GM18498 (cell line): Measurements from ENCODE around the gene RPUSD1.
"Not testable (repeated sequence)": the region's sequence is repeated elsewhere in the genome, so short reads cannot be mapped to it uniquely, and the experiment has no call there.

Experiments used
- ATAC-seq: cut with Tn5 transposase; IDR thresholded peaks from one replicate; pipeline ENCODE4 v1.9.1; 2021; ENCODE audit warnings: mild to moderate bottlenecking, moderate library complexity; ENCODE audit not compliant: unreplicated experiment

The RPUSD1 gene

DNA sequence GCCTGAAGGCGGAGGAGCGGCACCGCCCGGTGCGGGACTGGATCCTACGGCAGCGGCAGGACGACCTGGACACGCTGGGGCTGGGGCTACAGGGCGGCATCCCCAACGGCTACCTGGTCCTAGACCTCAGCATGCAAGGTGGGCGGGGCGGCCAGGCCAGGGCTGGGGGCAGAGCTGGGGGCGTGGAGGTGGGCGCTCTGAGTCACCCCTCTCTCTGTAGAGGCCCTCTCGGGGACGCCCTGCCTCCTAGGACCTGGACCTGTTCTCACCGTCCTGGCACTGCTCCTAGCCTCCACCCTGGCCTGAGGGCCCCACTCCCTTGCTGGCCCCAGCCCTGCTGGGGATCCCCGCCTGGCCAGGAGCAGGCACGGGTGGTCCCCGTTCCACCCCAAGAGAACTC is 19.8 kb downstream of the RPUSD1 start:
- no peak for ATAC-seq

DNA sequence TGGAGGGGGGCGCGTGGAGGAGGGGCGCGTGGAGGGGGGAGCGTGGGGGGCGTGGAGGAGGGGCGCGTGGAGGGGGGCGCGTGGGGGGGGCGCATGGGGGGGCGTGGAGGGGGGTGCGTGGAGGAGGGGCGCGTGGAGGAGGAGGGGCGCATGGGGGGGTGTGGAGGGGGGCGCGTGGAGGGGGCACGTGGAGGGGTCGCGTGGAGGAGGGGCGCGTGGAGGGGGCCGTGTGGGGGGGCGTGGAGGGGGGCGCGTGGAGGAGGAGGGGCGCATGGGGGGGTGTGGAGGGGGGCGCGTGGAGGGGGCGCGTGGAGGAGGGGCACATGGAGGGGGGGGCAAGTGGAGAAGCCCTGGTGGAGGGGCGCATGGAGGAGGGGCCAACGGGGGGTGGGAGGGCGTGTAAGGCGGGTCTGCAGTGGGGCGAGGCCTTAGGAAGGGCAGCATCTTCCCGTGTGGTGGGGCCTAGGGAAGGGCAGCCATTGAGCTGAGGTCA is 20.4 kb downstream of the RPUSD1 start:
- ATAC-seq: no peak

DNA sequence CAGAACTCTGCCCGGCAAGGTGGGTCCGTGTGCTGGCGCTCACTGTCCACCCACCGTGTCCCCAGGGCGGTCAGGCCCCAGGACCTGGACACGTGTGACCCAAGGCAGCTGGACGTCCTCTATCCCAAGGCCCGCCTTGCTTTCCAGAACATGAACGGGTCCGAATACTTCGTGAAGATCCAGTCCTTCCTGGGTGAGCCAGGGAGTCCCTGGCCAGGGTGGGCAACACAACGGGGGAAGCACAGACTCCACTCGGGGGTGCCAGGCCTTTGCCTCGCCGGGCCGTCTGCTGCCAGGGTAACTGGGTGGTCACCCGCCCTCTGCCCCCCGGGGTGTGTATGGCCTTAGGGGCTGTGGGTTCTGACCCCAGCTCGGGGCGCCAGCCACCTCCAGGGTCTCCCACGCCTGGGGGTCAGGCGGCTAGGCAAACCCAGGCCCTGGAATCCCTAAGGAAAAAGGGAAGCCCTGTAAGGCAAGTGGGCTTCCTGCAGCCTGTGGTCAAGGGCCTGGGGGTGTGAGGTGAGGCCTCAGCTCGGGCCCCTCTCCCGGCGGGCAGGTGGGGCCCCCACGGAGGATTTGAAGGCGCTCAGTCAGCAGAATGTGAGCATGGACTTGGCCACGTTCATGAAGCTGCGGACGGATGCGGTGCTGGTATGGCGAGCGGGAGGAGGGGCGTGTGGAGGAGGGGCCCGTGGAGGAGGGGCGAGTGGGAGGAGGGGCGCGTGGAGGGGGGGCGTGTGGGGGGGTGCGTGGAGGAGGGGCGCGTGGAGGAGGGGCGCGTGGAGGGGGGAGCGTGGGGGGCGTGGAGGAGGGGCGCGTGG is 21.2 kb downstream of the RPUSD1 start:
- no peak for ATAC-seq

DNA sequence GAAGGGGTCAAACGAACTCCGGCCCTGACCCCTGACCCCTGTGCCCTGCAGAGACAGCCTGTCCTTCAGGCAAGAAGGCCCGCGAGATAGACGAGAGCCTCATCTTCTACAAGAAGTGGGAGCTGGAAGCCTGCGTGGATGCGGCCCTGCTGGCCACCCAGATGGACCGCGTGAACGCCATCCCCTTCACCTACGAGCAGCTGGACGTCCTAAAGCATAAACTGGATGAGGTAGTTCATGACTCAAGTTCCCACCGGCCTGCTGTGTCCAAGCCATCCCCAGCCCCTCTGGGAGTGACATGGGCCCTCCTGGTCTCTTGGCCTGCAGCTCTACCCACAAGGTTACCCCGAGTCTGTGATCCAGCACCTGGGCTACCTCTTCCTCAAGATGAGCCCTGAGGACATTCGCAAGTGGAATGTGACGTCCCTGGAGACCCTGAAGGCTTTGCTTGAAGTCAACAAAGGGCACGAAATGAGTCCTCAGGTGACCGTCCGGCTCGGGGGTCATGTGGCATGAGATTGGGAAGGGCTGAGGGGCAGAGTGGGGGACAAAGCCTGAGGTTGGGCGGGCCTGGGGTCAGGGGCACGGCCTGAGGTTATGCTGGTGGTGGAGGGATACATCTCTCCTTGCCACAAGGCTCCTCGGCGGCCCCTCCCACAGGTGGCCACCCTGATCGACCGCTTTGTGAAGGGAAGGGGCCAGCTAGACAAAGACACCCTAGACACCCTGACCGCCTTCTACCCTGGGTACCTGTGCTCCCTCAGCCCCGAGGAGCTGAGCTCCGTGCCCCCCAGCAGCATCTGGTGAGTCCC is 22.0 kb downstream of the RPUSD1 start:
- ATAC-seq: no peak

DNA sequence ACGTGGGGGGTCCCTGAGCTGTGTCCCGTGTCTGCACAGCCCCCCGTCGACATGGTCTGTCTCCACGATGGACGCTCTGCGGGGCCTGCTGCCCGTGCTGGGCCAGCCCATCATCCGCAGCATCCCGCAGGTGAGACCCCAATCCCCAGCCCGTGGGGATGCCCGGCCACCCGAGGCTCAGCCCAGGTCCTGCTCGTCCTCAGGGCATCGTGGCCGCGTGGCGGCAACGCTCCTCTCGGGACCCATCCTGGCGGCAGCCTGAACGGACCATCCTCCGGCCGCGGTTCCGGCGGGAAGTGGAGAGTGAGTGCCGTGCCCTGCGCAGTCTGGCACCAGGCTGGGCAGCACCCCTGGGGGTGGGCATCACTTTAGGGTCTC is 22.7 kb downstream of the RPUSD1 start:
- no peak for ATAC-seq

DNA sequence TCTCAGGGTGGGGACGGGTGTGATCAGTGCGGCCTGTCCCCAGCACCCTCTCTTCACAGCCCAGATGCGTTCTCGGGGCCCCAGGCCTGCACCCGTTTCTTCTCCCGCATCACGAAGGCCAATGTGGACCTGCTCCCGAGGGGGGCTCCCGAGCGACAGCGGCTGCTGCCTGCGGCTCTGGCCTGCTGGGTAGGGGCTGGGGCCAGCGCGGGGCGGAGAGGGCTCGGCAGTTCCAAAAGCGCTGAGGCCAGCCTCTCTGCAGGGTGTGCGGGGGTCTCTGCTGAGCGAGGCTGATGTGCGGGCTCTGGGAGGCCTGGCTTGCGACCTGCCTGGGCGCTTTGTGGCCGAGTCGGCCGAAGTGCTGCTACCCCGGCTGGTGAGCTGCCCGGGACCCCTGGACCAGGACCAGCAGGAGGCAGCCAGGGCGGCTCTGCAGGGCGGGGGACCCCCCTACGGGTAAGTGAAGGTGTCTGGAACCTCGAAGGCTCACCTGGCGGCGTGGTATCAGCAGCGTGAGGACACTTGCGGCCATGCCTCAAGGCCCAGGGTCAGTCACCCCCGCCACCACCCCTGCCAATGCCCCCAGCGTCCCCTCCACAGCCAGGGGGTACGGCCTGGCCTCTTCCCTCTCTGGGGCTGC is 23.2 kb downstream of the RPUSD1 start:
- no peak for ATAC-seq

DNA sequence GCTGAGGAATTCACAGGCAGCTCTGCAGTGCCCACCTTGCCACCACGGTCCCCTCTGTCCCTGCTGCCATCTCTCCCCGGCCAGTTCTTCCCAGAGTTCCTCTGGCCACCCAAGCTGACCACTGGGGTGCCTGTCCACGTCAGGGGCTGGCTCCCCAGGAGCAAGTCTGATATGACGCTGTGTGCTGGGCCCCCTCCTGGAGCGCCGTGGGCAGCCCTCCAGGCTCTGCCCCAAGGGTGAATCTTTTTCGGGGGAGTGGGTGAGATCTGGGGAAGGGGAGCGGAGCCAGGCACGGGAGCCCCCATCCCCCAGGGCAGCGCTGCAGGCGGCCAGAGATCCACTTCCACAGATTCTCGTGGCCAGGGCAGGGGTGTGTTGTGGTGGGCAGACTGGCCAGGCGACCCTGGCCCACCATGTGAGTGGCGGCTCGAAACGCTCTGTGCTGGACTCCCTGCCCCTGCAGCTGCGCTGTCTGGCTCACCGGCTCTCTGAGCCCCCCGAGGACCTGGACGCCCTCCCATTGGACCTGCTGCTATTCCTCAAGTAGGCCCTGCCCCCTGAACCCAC is 23.9 kb downstream of the RPUSD1 start:
- no peak for ATAC-seq

DNA sequence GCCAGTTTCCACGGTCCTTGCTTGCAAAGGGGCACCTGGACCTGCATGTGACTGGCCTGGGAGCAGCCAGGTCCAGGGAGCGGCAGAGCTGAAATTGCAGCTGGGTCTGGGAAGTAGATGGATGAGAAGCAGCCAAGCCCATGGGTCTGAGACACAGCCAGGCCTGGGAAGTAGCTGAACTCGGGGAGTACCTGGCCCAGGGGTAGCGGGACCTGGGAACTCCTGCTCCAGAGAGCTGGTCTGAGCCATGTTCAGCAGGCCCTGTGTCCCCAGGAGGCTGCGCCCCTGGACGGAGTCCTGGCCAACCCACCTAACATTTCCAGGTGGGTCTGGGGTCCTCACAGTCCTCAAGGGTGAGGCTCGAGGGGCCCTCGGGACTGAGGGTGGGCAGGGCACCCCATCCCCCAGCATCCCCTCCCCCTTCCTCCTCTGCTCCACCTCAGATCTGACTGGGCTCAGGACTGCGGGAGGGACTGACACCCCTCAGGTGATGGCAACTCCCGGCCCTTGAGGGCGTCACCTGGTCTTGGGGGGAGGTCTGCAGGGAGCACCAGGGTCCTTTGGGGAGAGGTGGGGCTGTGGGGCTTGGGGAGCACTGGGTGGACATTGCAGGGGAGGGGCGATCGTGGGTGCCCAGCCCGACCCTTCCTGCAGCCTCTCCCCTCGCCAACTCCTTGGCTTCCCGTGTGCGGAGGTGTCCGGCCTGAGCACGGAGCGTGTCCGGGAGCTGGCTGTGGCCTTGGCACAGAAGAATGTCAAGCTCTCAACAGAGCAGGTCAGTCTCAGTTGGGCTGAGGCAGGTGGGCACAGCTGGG is 24.6 kb downstream of the RPUSD1 start:
- no peak for ATAC-seq

DNA sequence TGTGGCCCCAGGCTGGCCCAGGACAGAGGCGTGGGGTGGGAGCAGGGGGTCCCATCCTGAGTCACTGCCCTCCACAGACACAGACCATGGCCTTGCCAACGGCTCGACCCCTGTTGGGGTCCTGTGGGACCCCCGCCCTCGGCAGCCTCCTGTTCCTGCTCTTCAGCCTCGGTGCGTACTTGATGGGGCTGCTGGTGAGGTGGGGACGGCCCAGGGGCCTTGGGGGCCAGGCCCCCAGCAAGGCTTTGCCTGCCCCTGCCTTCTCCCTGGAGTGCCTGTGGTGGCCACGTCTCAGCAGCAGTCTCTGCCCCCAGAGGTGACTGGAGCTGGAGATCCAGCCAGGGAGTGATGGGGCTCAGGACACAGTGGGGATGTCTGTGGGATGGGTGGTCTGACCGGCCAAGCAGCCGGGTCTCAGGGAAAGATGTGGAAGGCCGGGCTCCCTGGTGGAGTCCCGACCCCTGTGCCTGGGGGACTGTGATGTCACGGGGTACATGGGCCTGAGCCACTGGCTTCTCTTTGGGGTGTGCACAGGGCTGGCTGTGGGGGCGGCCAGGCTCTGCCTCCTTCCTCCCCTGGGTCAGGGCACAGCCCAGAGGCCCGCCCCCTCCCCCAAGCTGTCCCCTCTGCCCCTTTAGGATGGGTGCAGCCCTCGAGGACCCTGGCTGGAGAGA is 25.4 kb downstream of the RPUSD1 start:
- ATAC-seq: no peak

DNA sequence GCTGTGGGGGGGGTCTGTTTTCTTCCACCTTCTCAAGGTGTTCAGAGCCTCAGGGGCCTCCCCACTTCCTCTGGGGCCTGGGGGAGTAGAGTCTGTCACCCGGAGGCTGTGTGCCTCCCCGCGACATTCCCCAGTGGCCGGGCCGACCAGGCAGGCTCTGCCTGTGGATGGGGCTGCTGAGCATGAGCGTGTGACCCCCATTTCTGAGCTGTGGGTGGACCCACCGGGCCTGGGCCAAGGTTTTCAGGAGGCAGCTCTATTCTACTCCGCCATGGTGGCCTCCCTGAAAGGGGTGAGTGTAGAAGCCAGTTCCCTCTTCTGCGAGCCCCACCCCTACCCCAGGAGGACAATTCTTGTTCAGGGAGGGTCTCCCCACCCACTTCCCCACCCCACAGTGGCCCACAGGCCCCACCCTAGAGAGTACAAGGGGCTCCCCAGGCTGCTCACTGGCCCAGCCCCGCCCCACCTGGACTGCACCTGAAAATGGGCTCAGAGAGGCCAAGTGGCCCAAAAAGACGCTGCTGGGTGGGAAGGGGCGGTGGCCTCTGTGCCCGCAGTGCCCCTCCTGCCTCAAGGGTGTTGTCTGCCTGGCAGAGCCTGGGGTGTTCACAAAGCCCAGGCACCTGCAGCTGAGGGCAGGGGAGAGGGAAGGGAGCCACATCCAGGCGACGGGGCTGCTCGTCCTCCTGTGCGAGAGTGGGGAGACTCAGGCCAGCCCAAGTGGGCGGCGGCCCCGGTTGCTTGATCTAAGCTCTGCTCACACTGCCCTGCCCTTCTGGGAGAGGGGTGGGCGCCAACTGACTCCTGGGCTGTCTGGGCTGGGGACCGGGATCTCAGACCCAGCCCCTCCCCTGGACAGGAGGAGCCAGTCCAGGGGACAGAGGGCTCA is 26.3 kb downstream of the RPUSD1 start:
- no peak for ATAC-seq

DNA sequence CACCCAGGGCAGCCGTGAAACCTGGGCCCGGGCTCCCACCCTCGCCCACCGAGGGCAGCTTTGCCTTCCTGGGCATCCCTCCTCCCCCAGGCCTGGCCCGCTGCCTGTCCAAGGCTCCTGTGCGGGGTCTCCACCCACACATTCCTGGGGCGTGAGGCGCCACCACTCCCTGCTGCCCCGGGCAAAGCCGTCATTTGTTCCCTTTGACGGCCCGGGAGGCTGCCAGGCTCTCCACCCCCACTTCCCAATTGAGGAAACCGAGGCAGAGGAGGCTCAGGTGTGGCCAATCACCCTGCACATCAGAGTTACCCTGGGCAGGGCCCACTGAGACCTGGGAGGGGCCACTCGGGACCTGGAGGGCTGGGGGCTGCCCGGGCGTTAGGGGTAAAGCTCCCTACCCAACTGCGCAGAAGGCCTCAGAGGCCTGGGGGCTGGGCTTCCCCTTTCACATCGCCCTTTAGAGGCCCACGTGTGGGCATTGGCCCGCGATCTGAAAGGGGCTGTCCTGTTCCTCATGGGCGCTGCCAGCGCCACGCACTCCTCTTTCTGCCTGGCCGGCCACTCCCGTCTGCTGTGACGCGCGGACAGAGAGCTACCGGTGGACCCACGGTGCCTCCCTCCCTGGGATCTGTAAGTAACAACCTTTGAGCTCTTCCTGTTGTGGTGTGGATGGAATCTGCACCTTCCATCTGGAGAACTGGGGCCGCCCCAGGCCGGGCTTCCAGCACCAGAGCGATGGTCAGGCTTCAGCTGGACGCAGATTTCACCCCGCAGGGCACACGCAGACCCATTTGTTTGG is 27.4 kb downstream of the RPUSD1 start, which contains the start of gene MSLN:
MSLN (plus strand) TSS at position 190 of the 799 bp plus-strand sequence. CDS start 1,947 bp downstream, outside the sequence.
- ATAC-seq: no peak

DNA sequence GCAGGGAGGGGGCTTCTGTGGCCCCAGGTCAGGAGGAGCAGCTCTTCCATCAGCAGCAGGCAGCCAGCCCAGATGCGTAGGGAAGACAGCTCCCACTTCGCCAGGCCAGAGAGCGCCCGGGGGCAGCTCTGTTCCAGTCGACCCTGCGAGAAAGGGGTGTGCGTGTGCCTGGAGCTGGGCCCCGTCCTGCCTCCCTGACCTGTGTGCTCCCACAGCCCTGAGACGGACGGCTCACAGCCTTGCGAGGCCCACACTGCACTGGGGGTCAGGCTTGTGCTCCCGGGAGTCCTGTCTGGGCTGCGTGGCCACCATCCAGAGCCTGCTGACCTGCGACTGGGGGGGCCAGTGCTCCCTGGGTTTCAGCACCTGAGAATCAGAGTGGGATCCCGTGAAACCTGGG is 28.1 kb downstream of the RPUSD1 start:
- ATAC-seq: no peak

DNA sequence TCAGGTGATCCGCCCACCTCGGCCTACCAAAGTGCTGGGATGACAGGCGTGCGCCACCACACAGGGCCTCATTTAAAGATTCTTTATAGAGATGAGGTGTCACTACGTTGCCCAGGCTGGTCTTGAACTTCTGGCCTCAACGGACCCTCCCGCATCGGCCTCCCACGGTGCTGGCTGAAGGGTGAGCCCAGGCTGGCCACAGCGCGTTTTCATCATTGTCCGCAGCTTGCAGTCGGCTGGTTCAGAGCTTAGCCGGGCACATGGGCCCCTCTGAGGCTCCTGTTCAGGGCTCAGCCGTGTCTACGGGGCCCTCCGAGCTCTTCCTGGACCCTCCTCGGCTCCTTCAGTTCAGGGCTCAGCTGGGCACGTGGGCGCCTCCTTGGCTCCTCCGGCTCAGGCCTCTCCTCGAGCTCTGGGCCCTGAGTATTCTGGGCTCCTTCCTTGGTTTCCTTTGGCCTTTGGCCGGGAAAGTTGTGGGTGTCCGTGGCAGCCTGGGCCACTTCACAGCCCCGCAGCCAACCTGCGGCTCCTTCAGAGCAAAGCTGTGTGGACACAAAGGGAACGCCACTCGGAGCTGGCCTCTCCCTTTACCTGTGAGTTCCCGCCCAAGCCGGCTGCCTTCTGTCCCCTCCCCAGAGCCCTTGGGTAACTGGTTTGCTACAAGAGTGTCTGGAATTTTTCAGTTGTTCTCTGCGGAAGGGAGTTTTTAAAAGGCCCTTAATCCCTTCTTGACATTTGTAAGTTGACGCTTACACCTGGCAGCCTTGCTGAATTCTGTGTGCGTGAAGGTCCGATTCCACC is 28.9 kb downstream of the RPUSD1 start:
- no peak for ATAC-seq

DNA sequence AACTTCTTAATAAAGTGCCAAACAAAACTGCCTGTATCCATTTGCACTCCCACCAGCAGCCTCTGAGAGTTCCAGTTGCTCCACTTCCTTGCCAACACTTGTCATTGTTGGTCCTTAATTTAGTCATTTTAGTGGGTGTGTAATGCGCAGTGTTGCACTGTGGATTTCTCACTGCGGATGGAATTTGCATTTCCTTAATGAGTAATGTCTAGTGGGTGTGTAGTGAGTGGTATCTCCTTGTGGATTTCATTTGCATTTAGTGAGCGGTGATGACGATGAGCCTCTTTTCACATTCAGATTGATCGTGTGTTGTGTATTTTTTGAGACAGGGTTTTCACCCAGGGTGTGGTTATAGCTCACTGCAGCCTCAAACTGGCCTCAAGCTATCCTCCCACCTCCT is 31.8 kb downstream of the RPUSD1 start:
- no peak for ATAC-seq

DNA sequence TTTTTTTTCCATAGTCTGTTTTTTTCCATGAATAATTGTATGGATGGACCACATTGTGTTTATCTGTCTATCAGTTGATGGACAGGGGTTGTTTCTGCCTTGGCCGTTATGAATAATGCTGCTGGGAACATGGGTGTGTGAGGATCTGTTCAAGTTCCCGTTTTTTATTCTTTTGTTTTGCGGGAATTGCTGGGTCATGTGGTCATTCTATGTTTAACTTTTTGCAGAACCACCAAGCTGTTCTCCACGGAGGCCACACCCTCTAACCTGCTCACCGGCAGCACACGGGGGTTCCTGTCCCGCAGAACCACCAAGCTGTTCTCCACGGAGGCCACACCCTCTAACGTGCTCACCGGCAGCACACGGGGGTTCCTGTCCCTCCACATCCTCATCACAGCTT is 33.5 kb downstream of the RPUSD1 start:
- no peak for ATAC-seq

DNA sequence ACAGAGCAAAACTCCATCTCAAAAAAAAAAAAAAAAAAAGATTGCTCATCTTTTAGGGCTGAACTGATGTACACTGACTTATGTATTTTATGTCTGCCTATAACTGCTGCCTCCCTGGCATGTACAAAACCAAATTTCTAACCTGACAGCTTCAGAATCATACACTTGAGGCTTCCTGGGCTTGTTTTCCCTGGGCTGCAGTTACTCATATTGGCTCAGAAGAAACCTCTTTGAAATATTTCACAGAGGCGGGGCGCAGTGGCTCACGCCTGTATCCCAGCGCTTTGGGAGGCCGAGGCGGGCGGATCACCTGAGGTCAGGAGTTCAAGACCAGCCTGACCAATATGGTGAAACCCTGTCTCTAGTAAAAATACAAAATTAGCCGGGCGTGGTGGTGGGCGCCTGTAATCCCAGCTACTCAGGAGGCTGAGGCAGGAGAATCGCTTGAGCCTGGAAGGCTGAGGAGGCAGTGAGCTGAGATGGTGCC is 34.0 kb downstream of the RPUSD1 start:
- not testable (repeated sequence) for ATAC-seq

DNA sequence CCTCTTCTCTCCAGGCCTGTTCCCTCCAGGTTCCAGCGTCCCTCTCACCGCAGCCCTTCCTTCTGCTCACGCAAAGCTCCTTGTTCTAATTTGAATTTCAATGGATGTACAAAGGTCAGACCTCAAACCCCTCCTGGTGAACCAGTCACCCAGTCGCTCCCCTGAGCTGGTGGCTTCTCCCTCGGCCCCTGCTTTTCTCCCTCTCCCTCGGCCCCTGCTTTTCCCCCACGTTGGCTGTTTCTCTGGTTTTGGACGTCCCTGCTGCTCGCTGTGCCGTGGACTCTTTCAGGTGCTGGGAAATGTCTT is 36.2 kb downstream of the RPUSD1 start:
- no peak for ATAC-seq
